Liver (tissue), 9 donors: ENCODE data around the gene GPR183. TPM values are rescaled to one million over a fixed set of nuclear protein-coding genes. Genes with fewer than 3 reads are reported as not detected.

Source experiments
- DNase-seq: peaks from one replicate; pipeline ENCODE4 v3.0.0-alpha.2; 2017; ENCODE audit warnings: low spot score
- H3K27ac ChIP-seq, 2 donors: one replicate each; pipeline ENCODE4 v1.7.0; 2013; ENCODE audit warnings: inconsistent platforms in 2 of 2, low read length in 2 of 2, control low read depth in 1 of 2, low read depth in 1 of 2, mild to moderate bottlenecking in 1 of 2
- H3K27me3 ChIP-seq, 4 donors: one replicate each; pipeline versions ENCODE4 v1.6.1 to v1.7.0; 2013; ENCODE audit warnings: low read length in 3 of 4, inconsistent platforms in 1 of 4, mild to moderate bottlenecking in 1 of 4, moderate library complexity in 1 of 4; ENCODE audit not compliant: control insufficient read depth in 4 of 4, insufficient read depth in 4 of 4
- H3K36me3 ChIP-seq, 4 donors: one replicate each; pipeline versions ENCODE4 v1.6.1 to v1.7.0; 2013; ENCODE audit warnings: low read length in 3 of 4, mild to moderate bottlenecking in 3 of 4, low read depth in 1 of 4, moderate library complexity in 1 of 4; ENCODE audit not compliant: control insufficient read depth in 4 of 4, insufficient read depth in 3 of 4
- H3K4me1 ChIP-seq, 4 donors: one replicate each; pipeline versions ENCODE4 v1.6.1 to v1.7.0; 2013; ENCODE audit warnings: low read length in 3 of 4, mild to moderate bottlenecking in 3 of 4, moderate library complexity in 1 of 4; ENCODE audit not compliant: control insufficient read depth in 4 of 4, insufficient read depth in 4 of 4
- H3K4me3 ChIP-seq, 3 donors: one replicate each; pipeline versions ENCODE4 v1.6.1 to v1.7.0; 2013; ENCODE audit warnings: low read length in 3 of 3, control low read depth in 1 of 3, low read depth in 1 of 3, mild to moderate bottlenecking in 1 of 3
- H3K9ac ChIP-seq, 2 donors: one replicate each; pipeline ENCODE4 v1.7.0; 2013; ENCODE audit warnings: low read length in 2 of 2, mild to moderate bottlenecking in 2 of 2, moderate library complexity in 2 of 2, control low read depth in 1 of 2, low read depth in 1 of 2
- H3K9me3 ChIP-seq, 4 donors: one replicate each; pipeline versions ENCODE4 v1.6.1 to v1.7.0; 2013; ENCODE audit warnings: low read length in 3 of 4; ENCODE audit not compliant: control insufficient read depth in 4 of 4
- EGR1 ChIP-seq, 2 donors: IDR thresholded peaks; 2 replicates each; pipeline ENCODE4 v1.6.1; 2016 to 2018; ENCODE audit warnings: antibody characterized with exemption in 2 of 2, low read depth in 2 of 2
- FOXA1 ChIP-seq: IDR thresholded peaks from 2 replicates; pipeline ENCODE4 v1.6.1; 2016; ENCODE audit warnings: antibody characterized with exemption
- FOXA2 ChIP-seq: IDR thresholded peaks from 2 replicates; pipeline ENCODE4 v1.6.1; 2016; ENCODE audit warnings: antibody characterized with exemption
- GABPA ChIP-seq, 2 donors: IDR thresholded peaks in 1 of 2; conservative IDR thresholded peaks in 1 of 2; 2 replicates each; pipeline ENCODE4 v1.6.1; 2016; ENCODE audit warnings: antibody characterized with exemption in 2 of 2, mild to moderate bottlenecking in 1 of 2, moderate library complexity in 1 of 2
- HNF4A ChIP-seq, 2 donors: conservative IDR thresholded peaks; 2 replicates each; pipeline ENCODE4 v1.6.1; 2016; ENCODE audit warnings: antibody characterized with exemption in 2 of 2, mild to moderate bottlenecking in 2 of 2
- HNF4G ChIP-seq: IDR thresholded peaks from 2 replicates; pipeline ENCODE4 v1.6.1; 2016; ENCODE audit warnings: antibody characterized with exemption
- JUND ChIP-seq, 2 donors: IDR thresholded peaks; 2 replicates each; pipeline ENCODE4 v1.6.1; 2016; ENCODE audit warnings: antibody characterized with exemption in 2 of 2
- NR2F2 ChIP-seq: IDR thresholded peaks from 2 replicates; pipeline ENCODE4 v1.6.1; 2016; ENCODE audit warnings: antibody characterized with exemption
- RAD21 ChIP-seq, 2 donors: IDR thresholded peaks; 2 replicates each; pipeline ENCODE4 v1.6.1; 2016; ENCODE audit warnings: antibody characterized with exemption in 2 of 2, mild to moderate bottlenecking in 2 of 2
- RXRA ChIP-seq, 2 donors: IDR thresholded peaks; 2 replicates each; pipeline ENCODE4 v1.6.1; 2017 to 2018; ENCODE audit warnings: antibody characterized with exemption in 2 of 2, mild to moderate bottlenecking in 1 of 2
- SP1 ChIP-seq: IDR thresholded peaks from 2 replicates; pipeline ENCODE4 v1.6.1; 2018; ENCODE audit warnings: antibody characterized with exemption, mild to moderate bottlenecking
- TAF1 ChIP-seq: conservative IDR thresholded peaks from 2 replicates; pipeline ENCODE4 v1.6.1; 2016; ENCODE audit warnings: antibody characterized with exemption, mild to moderate bottlenecking
- ZBTB33 ChIP-seq: IDR thresholded peaks from 2 replicates; pipeline ENCODE4 v1.6.1; 2016; ENCODE audit warnings: antibody characterized with exemption
- WGBS: extraction: QIAGEN DNeasy Blood & Tissue Kit; methylation state at CpG from one replicate; pipeline ENCODE4 v1.1.7; 2013; 5-methylcytosine and 5-hydroxymethylcytosine counted together
- polyA plus RNA-seq, 2 donors: library from polyadenylated mRNA; stranded (reverse) in 1 of 2; unstranded in 1 of 2; fragments of 200-250 nt in 1 of 2; fragments of >200 nt in 1 of 2; fragmentation: Nextera tagmentation in 1 of 2; extraction: Ambion mirVana in 1 of 2; gene quantifications; one replicate each; pipeline versions ENCODE4 v1.2.1 to v1.2.3, GENCODE V29; 2013 to 2015
- total RNA-seq, 2 donors: library from RNA; depleted of rRNA; stranded (reverse); fragments of >200 nt; gene quantifications; one replicate each; pipeline ENCODE4 v1.2.3, GENCODE V29; 2014
- TF ChIP-seq, protein P1 (sequence below): IDR thresholded peaks from 2 replicates; pipeline ENCODE4 v1.6.1; 2016; ENCODE audit warnings: antibody characterized with exemption
- TF ChIP-seq, protein P2 (sequence below): fragments of 150-350 bp; IDR thresholded peaks from 2 replicates; pipeline ENCODE4 v1.5.1; 2017; ENCODE audit warnings: improper control_type of control experiment, low read depth, low read length; ENCODE audit not compliant: missing input control
- TF ChIP-seq, protein P3 (sequence below): IDR thresholded peaks from 2 replicates; pipeline ENCODE4 v1.6.1; 2016; ENCODE audit warnings: antibody characterized with exemption, mild to moderate bottlenecking
- TF ChIP-seq, protein P4 (sequence below): IDR thresholded peaks from 2 replicates; pipeline ENCODE4 v1.6.1; 2016; ENCODE audit warnings: antibody characterized with exemption
- donor health status: healthy.
- donor health status: healthy.
- donor health status: healthy.
- donor health status: healthy.
- donor health status: healthy.

The GPR183 gene
- total and polyA plus RNA-seq, 4 donors: 0.89 to 4.3 (median 2.9) TPM

- WGBS: 89% methylated on average over 1 of the region's 1 CpG
- no peak overlapping the region for H3K27ac ChIP-seq
- TF ChIP-seq, protein P1, sequence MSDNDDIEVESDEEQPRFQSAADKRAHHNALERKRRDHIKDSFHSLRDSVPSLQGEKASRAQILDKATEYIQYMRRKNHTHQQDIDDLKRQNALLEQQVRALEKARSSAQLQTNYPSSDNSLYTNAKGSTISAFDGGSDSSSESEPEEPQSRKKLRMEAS: no peak
- TF ChIP-seq NR2F2 (no peak), RAD21 (IDR thresholded peaks at IDR 0.05) (no peak), RXRA (IDR thresholded peaks at IDR 0.05) (no peak), HNF4G (no peak), GABPA (IDR thresholded peaks at IDR 0.05 in 1 of 2, conservative IDR thresholded peaks at IDR 0.05 in 1 of 2) (no peak), TAF1 (no peak), HNF4A (conservative IDR thresholded peaks at IDR 0.05) (no peak), FOXA2 (no peak), EGR1 (IDR thresholded peaks at IDR 0.05; ENCODE audit: low read depth in 2 of 2) (no peak), SP1 (no peak), FOXA1 (no peak), JUND (IDR thresholded peaks at IDR 0.05) (no peak), ZBTB33 (no peak)
- TF ChIP-seq, protein P2, sequence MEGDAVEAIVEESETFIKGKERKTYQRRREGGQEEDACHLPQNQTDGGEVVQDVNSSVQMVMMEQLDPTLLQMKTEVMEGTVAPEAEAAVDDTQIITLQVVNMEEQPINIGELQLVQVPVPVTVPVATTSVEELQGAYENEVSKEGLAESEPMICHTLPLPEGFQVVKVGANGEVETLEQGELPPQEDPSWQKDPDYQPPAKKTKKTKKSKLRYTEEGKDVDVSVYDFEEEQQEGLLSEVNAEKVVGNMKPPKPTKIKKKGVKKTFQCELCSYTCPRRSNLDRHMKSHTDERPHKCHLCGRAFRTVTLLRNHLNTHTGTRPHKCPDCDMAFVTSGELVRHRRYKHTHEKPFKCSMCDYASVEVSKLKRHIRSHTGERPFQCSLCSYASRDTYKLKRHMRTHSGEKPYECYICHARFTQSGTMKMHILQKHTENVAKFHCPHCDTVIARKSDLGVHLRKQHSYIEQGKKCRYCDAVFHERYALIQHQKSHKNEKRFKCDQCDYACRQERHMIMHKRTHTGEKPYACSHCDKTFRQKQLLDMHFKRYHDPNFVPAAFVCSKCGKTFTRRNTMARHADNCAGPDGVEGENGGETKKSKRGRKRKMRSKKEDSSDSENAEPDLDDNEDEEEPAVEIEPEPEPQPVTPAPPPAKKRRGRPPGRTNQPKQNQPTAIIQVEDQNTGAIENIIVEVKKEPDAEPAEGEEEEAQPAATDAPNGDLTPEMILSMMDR: no peak
- TF ChIP-seq, protein P3, sequence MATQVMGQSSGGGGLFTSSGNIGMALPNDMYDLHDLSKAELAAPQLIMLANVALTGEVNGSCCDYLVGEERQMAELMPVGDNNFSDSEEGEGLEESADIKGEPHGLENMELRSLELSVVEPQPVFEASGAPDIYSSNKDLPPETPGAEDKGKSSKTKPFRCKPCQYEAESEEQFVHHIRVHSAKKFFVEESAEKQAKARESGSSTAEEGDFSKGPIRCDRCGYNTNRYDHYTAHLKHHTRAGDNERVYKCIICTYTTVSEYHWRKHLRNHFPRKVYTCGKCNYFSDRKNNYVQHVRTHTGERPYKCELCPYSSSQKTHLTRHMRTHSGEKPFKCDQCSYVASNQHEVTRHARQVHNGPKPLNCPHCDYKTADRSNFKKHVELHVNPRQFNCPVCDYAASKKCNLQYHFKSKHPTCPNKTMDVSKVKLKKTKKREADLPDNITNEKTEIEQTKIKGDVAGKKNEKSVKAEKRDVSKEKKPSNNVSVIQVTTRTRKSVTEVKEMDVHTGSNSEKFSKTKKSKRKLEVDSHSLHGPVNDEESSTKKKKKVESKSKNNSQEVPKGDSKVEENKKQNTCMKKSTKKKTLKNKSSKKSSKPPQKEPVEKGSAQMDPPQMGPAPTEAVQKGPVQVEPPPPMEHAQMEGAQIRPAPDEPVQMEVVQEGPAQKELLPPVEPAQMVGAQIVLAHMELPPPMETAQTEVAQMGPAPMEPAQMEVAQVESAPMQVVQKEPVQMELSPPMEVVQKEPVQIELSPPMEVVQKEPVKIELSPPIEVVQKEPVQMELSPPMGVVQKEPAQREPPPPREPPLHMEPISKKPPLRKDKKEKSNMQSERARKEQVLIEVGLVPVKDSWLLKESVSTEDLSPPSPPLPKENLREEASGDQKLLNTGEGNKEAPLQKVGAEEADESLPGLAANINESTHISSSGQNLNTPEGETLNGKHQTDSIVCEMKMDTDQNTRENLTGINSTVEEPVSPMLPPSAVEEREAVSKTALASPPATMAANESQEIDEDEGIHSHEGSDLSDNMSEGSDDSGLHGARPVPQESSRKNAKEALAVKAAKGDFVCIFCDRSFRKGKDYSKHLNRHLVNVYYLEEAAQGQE: no peak
- TF ChIP-seq, protein P4, sequence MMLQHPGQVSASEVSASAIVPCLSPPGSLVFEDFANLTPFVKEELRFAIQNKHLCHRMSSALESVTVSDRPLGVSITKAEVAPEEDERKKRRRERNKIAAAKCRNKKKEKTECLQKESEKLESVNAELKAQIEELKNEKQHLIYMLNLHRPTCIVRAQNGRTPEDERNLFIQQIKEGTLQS: no peak
Measured at GRCh38 chr13:99301913-99302636, 5.1 kb downstream of the GPR183 start.

More at GRCh38 chr13:99301913-99302636, 5.1 kb downstream of the GPR183 start:
- H3K9me3 ChIP-seq: no peaks in the 10 kb centered on the region
- H3K9ac ChIP-seq: no peak overlapping the region
- H3K4me1 ChIP-seq: no peaks in the 10 kb centered on the region
- H3K27me3 ChIP-seq: no peaks in the 10 kb centered on the region
- no peak overlapping the region for H3K4me3 ChIP-seq
- no peak for DNase-seq
- no peaks in the 10 kb centered on the region for H3K36me3 ChIP-seq
